Stomach smooth muscle (tissue), 2 donors: ENCODE data around the gene MED26.

Experiments
- H3K27ac ChIP-seq: one replicate; pipeline ENCODE4 v1.7.0; 2013; ENCODE audit warnings: mild to moderate bottlenecking, low read length, inconsistent platforms
- H3K27me3 ChIP-seq, 2 donors: one replicate each; pipeline ENCODE4 v1.7.0; 2013; ENCODE audit warnings: low read length in 2 of 2; ENCODE audit not compliant: insufficient read depth in 2 of 2, control insufficient read depth in 1 of 2
- H3K36me3 ChIP-seq, 2 donors: one replicate each; pipeline ENCODE4 v1.7.0; 2013; ENCODE audit warnings: low read length in 2 of 2; ENCODE audit not compliant: control insufficient read depth in 2 of 2, insufficient read depth in 2 of 2
- H3K4me1 ChIP-seq: one replicate; pipeline ENCODE4 v1.7.0; 2013; ENCODE audit warnings: low read length; ENCODE audit not compliant: control insufficient read depth, insufficient read depth
- H3K4me3 ChIP-seq, 2 donors: one replicate each; pipeline ENCODE4 v1.7.0; 2013; ENCODE audit warnings: low read length in 2 of 2
- H3K9ac ChIP-seq, 2 donors: one replicate each; pipeline ENCODE4 v1.7.0; 2013; ENCODE audit warnings: low read length in 2 of 2, mild to moderate bottlenecking in 1 of 2
- H3K9me3 ChIP-seq, 2 donors: one replicate each; pipeline ENCODE4 v1.7.0; 2013; ENCODE audit warnings: low read length in 2 of 2; ENCODE audit not compliant: control insufficient read depth in 2 of 2
- donor health status: healthy.
- donor health status: Pancreatic carcinoma.

The MED26 gene

GRCh38 chr19:16524991-16525734 lies 102.8 kb downstream of the MED26 start:
- H3K9me3 ChIP-seq = no peaks in the 10 kb centered on the region

More at GRCh38 chr19:16524991-16525734, 102.8 kb downstream of the MED26 start:
- Histone ChIP-seq H3K9ac (no peak overlapping the region), H3K4me3 (no peak overlapping the region), H3K27ac (no peak overlapping the region), H3K27me3 (no peaks in the 10 kb centered on the region), H3K4me1 (no peaks in the 10 kb centered on the region), H3K36me3 (peaks cover 63 to 65% of the 10 kb centered on the region in 2 donors)
